Measurements from ENCODE around the gene CD248.

CD248 gene

GRCh38 chr11:66266378-66267038 is 50.3 kb downstream of the CD248 start:
- Histone ChIP-seq H3K9ac (ENCODE audit: low read length) (peak overlapping the region; percentile 92; the same call in 1 of the 2 replicates), H3K4me2 (ENCODE audit: low read depth, low read length, poor library complexity, severe bottlenecking) (no peak overlapping the region), H3K4me3 (ENCODE audit: insufficient read depth, low read length, poor library complexity, severe bottlenecking) (no peak overlapping the region)

GRCh38 chr11:66265531-66266377 is 51.1 kb downstream of the CD248 start:
- Histone ChIP-seq H3K9ac (ENCODE audit: low read length) (no peak overlapping the region), H3K27me3 (ENCODE audit: low read length) (no peaks in the 10 kb centered on the region), H3K4me3 (ENCODE audit: insufficient read depth, low read length, poor library complexity, severe bottlenecking) (no peak overlapping the region), H2AFZ (ENCODE audit: low read depth, low read length, severe bottlenecking) (no peak overlapping the region), H3K4me2 (ENCODE audit: low read depth, low read length, poor library complexity, severe bottlenecking) (no peak overlapping the region), H3K36me3 (ENCODE audit: low read length) (no peaks in the 10 kb centered on the region), H3F3A (ENCODE audit: insufficient read depth) (peaks cover 6% of the 10 kb centered on the region), H3K27ac (ENCODE audit: low read depth, low read length) (no peak overlapping the region), H3K9me3 (ENCODE audit: insufficient read depth, low read length) (no peaks in the 10 kb centered on the region), H3K9me2 (replicated peaks; ENCODE audit: insufficient read depth, low read length) (no peaks in the 10 kb centered on the region), H4K20me1 (ENCODE audit: low read depth, low read length) (no peaks in the 10 kb centered on the region), H3K79me2 (ENCODE audit: insufficient read depth, low read length) (peaks cover 22% of the 10 kb centered on the region)
- no peak for TF ChIP-seq EZH2phosphoT487 (conservative IDR thresholded peaks at IDR 0.05; ENCODE audit: low read length)
- no peak for TF ChIP-seq CTCF (IDR thresholded peaks at IDR 0.05; ENCODE audit: insufficient read depth, low read length, poor library complexity, severe bottlenecking)

More at GRCh38 chr11:66266378-66267038, 50.3 kb downstream of the CD248 start:
- no peaks in the 10 kb centered on the region for H3K36me3 ChIP-seq (ENCODE audit: low read length)
- TF ChIP-seq CTCF (IDR thresholded peaks at IDR 0.05; ENCODE audit: insufficient read depth, low read length, poor library complexity, severe bottlenecking) (no peak), EZH2phosphoT487 (conservative IDR thresholded peaks at IDR 0.05; ENCODE audit: low read length) (no peak)
- no peaks in the 10 kb centered on the region for H3K9me2 ChIP-seq (replicated peaks; ENCODE audit: insufficient read depth, low read length)
- no peak overlapping the region for H2AFZ ChIP-seq (ENCODE audit: low read depth, low read length, severe bottlenecking)
- no peaks in the 10 kb centered on the region for H4K20me1 ChIP-seq (ENCODE audit: low read depth, low read length)
- no peak overlapping the region for H3K27ac ChIP-seq (ENCODE audit: low read depth, low read length)
- peaks cover 24% of the 10 kb centered on the region for H3K79me2 ChIP-seq (ENCODE audit: insufficient read depth, low read length)
- no peaks in the 10 kb centered on the region for H3K27me3 ChIP-seq (ENCODE audit: low read length)
- peaks cover 6% of the 10 kb centered on the region for H3F3A ChIP-seq (ENCODE audit: insufficient read depth)
- H3K9me3 ChIP-seq (ENCODE audit: insufficient read depth, low read length): no peaks in the 10 kb centered on the region

GRCh38 chr11:66264914-66265313 is 51.9 kb downstream of the CD248 start:
- H3K9me3 ChIP-seq (ENCODE audit: insufficient read depth, low read length): no peaks in the 10 kb centered on the region
- H3K27ac ChIP-seq (ENCODE audit: low read depth, low read length): no peak overlapping the region
- H3K4me3 ChIP-seq (ENCODE audit: insufficient read depth, low read length, poor library complexity, severe bottlenecking): no peak overlapping the region
- H3K36me3 ChIP-seq (ENCODE audit: low read length): no peaks in the 10 kb centered on the region
- no peak overlapping the region for H3K9ac ChIP-seq (ENCODE audit: low read length)
- H3K27me3 ChIP-seq (ENCODE audit: low read length): no peaks in the 10 kb centered on the region
- H2AFZ ChIP-seq (ENCODE audit: low read depth, low read length, severe bottlenecking): no peak overlapping the region
- H3F3A ChIP-seq (ENCODE audit: insufficient read depth): peaks cover 6% of the 10 kb centered on the region
- TF ChIP-seq EZH2phosphoT487 (conservative IDR thresholded peaks at IDR 0.05; ENCODE audit: low read length) (no peak), CTCF (IDR thresholded peaks at IDR 0.05; ENCODE audit: insufficient read depth, low read length, poor library complexity, severe bottlenecking) (peak; percentile 68)
- no peaks in the 10 kb centered on the region for H4K20me1 ChIP-seq (ENCODE audit: low read depth, low read length)
- H3K79me2 ChIP-seq (ENCODE audit: insufficient read depth, low read length): peaks cover 13% of the 10 kb centered on the region
- no peaks in the 10 kb centered on the region for H3K9me2 ChIP-seq (replicated peaks; ENCODE audit: insufficient read depth, low read length)
- H3K4me2 ChIP-seq (ENCODE audit: low read depth, low read length, poor library complexity, severe bottlenecking): no peak overlapping the region
